Hepatocyte (in vitro differentiated cells): ENCODE results near the gene SYTL3.

Experiments
- EZH2 ChIP-seq: fragments of 200-600 bp; sonication (generic); IDR thresholded peaks from 2 replicates; pipeline ENCODE4 v1.6.1; 2016; ENCODE audit warnings: antibody characterized with exemption, mild to moderate bottlenecking, borderline replicate concordance
- TF ChIP-seq, protein P1 (sequence below): fragments of 200-600 bp; sonication (generic); IDR thresholded peaks from 2 replicates; pipeline ENCODE4 v1.5.1; 2016; ENCODE audit warnings: antibody characterized with exemption, mild to moderate bottlenecking; ENCODE audit not compliant: poor library complexity

DNA sequence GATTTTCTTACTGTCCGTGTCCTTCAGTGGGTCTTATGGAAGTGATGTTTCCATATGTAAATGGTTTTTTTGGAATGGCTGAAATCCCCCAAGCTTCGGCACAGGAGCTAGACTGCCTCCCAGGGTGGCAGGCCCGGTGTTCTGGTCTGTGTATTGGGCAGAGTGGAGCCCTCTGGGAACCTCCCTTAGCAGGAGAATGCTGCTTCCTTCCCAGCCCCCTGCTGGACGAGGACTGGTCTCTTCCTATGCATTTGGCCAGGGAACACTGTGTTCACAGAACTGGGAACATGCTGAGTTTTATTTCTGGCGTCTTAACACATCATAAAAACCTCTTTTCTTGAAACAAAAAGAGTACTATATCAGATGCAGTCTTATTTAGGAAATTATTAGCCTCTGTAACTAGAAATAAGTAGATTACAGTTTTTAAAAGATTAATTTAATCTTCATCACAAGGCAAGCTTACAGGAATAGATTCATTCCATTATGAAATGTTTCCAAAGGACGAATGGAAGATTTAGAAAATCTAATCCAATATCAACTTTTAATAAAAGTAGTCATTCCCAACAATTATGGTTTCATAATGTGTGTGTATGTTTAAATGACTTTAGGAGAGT is 56.6 kb downstream of the SYTL3 start:
- TF ChIP-seq, protein P1, sequence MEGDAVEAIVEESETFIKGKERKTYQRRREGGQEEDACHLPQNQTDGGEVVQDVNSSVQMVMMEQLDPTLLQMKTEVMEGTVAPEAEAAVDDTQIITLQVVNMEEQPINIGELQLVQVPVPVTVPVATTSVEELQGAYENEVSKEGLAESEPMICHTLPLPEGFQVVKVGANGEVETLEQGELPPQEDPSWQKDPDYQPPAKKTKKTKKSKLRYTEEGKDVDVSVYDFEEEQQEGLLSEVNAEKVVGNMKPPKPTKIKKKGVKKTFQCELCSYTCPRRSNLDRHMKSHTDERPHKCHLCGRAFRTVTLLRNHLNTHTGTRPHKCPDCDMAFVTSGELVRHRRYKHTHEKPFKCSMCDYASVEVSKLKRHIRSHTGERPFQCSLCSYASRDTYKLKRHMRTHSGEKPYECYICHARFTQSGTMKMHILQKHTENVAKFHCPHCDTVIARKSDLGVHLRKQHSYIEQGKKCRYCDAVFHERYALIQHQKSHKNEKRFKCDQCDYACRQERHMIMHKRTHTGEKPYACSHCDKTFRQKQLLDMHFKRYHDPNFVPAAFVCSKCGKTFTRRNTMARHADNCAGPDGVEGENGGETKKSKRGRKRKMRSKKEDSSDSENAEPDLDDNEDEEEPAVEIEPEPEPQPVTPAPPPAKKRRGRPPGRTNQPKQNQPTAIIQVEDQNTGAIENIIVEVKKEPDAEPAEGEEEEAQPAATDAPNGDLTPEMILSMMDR = peak; percentile 58
- TF ChIP-seq EZH2 = no peak
